Stimulated activated CD8-positive, alpha-beta memory T cell treated with anti-CD3 and anti-CD28 coated beads, Interleukin-15, amount 100 ng/mL, for 24 hours (primary cell): ENCODE measurements around the gene KCNQ2.
A peak's percentile ranks its signal among the peaks of the same experiment; 100 is the strongest.

ENCODE experiments used
- DNase-seq: peaks from one replicate; pipeline ENCODE4 v3.0.0-alpha.2; 2020; ENCODE audit warnings: low read depth

Gene KCNQ2

GRCh38 chr20:63454731-63455567 is 17.5 kb downstream of the KCNQ2 start:
- no peak for DNase-seq

DNA sequence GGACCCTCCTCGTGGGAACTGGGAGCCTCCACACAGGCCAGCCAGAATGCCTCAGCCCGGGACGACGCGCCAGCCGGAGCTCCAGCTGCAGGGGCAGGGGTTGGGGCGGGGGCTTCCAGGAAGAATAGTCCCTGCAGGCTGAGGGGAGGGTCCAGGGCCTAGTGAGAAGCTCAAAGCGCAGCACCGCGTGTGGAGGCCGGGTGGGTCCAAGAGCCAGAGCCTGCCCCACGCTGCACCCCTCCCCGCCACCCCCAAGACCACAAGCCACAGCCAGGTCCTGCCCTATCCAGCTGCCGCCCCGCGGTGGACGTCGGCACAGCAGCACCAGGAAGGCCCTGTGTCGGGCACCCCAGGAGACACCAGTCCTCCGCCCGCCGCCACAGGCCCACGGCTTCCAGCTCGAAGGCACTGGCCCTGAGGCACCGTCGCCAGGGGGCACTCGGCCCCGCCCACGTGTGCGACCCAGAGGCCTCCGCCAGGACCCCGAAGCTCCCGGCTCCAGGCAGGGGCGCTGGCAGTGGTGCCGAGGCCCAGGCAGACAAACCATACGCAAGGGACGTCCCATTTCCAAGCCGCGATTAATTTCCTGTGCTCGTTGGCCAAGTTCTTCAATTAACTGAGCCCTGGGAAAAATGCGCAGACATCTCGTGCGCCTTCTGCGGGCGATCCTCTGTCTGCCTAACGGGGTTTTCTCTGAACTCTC is 19.5 kb downstream of the KCNQ2 start:
- DNase-seq, result no peak

DNA sequence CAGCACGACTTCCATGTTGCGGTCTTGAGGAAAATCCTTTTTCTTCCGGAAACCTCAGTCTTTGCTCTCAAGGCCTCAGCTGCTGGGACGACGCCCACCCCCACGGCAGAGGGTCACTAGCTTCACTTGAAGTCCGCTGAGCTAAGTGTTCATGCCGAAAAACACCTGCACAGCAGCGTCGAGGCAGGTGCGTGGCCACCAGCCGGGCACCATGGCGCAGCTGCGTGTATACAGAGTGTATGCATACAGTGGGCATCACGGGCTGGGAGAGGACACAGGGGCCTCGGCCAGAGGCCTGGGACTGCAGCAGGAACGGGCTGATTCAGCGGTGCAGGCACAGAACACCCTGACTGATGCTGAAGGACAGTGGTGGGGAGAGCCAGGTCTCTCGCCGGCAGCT is 20.1 kb downstream of the KCNQ2 start:
- DNase-seq, result no peak

DNA sequence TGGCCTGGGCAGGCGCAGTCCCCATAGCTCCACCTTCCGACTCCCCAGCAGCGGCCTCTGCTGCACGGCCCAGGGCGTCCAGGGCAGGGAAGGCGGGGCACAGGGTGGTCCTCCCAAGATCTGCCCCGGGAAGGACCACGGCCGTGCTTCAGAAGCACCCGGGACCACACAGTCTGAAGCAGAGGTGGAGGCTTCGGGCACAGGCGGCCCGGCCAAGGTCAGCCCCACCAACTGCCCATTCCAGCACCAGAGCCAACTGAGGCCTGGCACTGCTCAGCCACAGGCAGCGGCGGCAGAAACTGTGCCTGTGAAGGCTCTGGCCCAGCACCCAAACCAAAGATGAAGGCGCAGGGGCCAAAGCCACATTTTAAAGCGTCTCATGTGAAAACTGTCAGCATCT is 20.6 kb downstream of the KCNQ2 start:
- DNase-seq, result no peak

DNA sequence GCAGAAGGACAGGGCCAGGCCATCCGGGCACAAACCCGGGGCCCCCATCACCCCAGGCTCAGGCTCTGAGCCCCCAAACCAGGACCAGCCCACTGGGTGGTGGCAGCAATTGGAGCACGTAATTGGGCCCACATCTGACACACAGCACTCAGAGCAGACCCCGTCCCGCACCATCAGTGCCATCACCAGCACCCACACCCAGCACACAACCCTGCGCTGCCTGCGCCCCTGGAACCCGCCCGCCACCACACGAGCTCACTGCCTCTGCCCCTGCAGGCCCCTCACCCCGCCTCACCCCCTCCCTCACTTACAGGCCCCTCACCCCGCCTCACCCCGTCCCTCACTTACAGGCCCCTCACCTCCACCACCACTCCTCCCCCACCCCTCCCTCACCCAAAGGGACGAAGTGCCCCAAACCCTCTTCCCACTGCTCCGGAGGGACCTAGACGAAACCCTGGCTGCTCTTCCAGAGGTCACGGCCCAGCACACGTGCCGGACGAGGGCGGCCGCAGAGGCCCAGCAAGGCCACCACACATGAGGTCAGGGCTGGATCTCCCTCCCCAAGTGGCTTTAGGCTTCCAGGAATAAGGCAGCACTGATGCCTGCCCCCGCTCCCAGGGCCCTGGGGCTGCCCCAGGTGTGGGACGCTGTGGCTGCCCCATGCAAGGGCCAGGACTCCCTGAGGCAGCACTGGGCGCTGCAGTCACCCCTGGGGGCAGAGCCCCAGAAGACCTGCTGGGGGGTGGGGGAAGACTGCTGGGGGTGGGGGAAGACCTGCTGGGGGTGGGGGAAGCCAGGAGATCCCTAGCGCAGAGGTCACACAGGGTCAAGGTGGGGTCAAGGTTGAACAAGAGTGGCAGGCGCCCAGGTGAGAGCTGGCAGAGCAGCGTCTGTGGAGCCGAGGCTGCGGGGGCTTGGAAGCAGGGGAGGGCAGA is 22.4 kb downstream of the KCNQ2 start:
- DNase-seq, result no peak

- DNase-seq, result no peak
Observed at GRCh38 chr20:63449025-63449424, 23.4 kb downstream of the KCNQ2 start.

DNA sequence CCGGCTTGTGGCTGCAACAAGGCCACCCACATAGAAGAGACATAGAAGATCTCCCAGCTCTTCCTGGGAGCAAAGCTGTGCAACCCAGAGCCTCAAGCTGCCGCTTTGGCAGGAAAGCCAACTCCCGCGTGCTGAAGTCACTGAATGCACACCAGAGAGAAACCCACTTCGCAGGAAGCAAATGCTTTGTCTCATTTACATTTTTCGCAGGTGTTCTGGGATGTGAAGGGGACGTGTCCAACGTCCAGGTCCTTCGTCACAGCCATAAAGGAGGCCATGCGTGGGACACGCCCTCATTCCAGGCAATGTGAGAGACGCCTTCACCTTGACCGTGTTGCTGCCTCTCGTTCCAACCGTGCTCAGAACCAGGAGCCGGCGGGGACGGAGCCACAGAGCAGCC is 24.4 kb downstream of the KCNQ2 start:
- no peak for DNase-seq

DNA sequence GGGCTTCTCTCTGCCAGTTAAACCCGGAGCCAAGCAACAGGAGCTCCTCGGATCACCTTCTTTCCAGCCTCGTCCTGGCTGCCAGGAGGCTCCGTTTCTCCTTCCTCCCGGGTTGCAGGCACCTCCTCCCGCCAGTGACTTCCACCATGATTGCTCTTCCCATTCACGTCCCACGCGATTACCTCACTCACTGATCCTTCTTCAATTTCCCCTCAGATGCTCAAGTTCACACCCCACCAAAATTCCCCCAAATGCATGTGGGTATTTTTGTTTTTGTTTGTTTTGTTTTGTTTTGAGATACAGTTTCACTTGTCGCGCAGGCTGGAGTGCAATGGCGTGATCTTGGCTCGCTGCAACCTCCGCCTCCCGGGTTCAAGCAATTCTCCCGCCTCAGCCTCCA is 25.1 kb downstream of the KCNQ2 start:
- no peak for DNase-seq

GRCh38 chr20:63446216-63447024 is 26.0 kb downstream of the KCNQ2 start:
- DNase-seq, result no peak

GRCh38 chr20:63445075-63445734 is 27.2 kb downstream of the KCNQ2 start:
- no peak for DNase-seq

GRCh38 chr20:63444548-63444947 is 27.9 kb downstream of the KCNQ2 start:
- no peak for DNase-seq

DNA sequence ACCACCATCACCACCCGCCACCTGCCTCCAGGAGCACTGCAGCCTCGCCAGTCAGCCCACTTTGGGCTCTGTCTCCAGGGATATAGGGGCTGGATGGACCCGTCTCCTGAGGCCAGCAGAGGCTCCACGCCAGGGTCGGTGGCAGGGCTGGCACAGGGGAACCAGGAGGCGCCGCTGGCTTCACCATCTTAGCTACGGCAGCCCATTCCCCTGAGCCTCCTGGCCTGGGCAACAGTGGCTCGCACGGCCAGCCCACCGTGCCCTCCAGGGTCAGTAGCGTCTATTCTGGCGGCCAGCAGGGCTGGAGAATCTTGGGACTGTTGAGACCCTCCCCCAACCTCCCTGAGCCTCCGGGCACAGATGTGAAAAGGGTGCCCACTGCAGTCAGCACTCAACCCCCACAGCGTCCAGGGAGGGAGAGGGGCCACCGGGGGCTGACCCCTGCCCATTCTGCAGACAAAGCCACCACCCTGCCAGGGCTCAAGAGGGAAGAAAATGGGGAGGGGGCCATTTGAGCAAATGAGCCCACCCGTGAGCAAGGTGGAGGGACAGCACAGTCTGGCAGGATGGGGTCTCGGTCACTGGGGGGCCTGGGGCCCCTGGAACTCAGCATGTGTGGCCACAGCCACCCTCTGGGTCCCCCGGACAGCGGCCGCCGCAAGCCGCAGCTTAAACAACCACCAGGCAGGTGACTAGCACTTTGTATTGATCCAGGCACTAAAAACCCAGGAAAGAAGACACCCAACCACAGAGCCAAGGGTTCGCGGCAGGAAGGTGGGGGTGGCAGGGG is 28.7 kb downstream of the KCNQ2 start:
- no peak for DNase-seq

DNA sequence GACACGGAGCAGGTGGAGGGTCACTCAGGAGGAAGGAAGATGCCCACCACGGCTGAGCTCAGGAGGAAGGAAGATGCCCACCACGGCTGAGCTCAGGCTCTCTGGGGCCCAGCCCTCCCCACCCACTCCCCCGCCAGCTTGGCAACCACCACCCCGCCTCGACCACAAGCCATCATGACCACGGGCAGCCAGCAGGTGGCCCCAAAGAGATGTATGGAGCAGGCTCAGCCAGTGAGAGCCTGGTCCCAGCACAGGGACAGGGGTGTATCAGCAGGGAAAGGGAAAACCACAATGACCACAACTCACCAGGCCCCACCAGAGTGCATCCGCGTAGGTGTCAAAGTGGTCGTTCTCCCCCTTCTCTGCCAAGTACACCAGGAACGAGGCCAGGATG is 30.4 kb downstream of the KCNQ2 start:
- DNase-seq, result peak; percentile 24

DNA sequence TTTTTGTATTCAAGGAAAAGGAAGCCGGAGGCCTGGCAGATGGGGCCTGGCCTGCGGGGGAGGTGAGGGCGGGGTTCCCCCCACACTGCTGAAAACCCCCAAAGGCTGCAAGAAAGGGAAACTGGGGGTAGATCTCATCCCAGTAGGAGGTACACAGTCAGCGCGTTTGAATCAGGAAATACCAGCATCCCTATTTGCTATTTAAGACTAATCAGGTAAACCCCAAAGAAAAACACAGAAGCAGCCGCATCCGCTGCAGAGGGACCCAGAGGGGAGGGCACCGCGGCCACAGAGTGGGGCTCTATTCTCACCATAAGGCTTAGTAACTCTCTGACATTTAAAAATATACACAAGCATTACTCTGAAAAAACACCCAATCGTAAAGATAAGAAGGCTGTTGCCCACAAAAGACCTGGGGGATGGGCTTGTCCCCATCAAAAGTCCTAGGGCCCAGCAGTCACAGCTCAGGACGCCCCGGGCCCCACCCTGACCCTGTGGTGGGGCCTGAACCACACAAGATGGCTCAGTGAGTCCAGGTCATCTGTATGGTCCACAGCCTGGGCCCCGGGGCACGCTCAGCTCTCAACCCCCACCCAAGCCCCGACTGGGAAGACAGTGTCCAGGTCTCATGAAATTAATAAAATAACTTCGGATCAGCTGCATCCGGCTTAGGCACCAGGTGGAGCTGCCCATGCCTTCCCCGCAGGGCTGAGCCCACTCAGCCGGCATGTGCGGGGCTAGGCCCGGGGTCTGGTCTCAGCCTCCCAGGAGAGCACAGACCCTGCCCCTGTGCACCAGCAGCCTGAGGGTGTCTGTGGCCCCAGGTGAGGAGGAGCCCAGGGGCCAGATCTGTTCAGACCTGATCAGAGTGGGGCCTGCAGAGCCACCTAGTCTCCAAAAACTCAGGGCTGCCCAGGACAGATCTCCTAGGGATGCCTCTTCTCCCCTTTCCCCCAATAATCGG is 31.0 kb downstream of the KCNQ2 start:
- no peak for DNase-seq

GRCh38 chr20:63440366-63440955 is 32.0 kb downstream of the KCNQ2 start:
- DNase-seq, result no peak

DNA sequence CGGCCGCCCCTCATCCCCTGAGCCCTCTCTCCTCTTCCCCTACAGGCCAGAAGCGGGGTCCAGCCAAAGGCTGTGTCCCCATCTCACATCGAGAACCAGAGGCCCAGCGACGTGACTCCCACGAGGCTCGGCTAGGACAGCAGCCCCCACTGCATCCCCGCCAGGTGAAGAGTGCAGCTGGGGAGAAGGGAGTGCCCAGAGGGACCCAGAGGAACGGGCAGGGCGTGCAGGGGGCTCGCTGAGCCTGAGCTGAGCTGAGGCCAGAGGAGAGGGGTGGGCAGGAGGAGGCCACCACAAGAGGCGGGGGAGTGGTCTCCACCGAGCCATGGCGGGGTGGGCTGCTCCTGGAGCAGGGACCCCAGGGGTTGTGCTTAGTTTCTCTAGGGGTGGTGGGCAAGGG is 32.6 kb downstream of the KCNQ2 start:
- DNase-seq, result no peak

DNA sequence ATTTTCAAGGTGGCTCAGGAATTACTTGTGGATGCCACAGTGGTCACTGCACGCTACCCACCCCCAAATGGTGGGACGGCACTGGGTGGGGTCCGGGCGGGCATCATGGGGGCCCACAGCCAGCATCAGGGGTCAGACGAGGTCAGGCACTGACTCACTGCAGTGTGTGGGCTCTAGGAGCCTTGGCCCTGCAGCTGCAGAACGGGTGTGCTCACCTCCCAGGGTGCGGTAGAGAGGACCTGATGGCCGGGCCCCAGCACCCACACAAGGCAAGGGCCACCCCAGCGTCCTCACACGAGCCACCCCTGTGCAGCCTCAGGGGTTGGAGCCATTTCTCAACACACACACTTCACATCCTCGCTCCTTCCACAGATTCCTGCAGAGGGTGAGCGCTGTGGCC is 34.3 kb downstream of the KCNQ2 start:
- no peak for DNase-seq

DNA sequence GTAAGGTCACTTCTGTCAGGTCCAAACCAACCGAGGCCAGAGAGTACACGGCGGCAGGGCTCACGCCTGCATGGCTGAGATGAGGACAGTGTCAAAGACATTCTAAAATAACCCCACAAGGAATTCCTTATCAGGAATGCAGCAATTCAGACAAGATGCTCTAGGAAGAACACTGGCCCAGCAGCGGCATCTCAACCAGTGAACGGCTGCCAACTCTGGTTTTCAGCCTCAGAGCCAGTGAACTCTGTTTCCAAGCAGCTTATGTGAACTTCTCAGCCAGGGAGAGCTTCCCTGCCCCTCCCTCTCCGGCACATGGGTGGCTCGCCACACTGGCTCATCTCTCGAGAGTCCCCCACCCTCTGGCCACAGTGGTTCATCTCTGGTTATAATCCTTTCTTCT is 36.9 kb downstream of the KCNQ2 start:
- no peak for DNase-seq
